HG02973 (cell line): Measurements from ENCODE around the gene ST7.

Experiments
- ATAC-seq: cut with Tn5 transposase; IDR thresholded peaks from one replicate; pipeline ENCODE4 v1.9.1; 2021; ENCODE audit warnings: moderate library complexity; ENCODE audit not compliant: unreplicated experiment

The ST7 gene

DNA sequence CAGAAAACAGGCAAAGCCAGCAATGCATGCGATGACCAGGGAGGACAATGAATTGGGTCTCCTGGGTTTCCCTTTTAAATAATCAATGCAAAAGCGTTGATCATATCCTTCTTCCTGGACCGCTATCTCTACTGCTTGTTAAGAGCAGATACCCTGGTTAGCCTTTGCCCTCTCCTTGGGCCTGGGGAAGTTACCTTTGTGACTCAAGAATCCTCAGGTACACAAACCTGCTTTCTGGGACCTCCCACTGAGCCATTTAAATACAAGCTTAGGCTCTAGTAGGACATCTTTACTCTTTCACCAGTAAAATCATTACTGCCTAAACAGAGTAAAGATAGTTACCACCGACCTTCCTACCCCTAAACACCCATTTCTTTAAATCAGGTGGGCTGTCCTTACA is 195.7 kb downstream of the ST7 start:
- no peak for ATAC-seq

DNA sequence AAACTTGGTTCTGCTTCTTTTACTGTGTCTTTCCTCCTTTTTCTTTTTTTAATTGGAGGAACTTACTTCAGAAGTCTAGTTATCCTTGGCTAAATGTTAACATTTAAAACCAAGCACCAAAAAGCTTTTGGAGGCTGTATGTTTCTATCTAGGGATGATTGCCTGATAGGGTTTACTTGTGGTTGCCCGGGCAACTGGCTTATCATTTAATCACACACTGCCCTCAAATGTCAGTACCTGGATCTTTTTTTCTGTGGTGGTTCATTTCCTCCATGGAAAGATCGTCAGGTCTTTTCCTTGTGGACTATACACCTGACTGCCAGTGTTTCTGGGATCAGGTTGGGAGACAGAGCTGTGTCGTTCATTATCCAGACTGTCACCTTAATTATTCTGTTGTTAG is 196.4 kb downstream of the ST7 start:
- ATAC-seq, result no peak

DNA sequence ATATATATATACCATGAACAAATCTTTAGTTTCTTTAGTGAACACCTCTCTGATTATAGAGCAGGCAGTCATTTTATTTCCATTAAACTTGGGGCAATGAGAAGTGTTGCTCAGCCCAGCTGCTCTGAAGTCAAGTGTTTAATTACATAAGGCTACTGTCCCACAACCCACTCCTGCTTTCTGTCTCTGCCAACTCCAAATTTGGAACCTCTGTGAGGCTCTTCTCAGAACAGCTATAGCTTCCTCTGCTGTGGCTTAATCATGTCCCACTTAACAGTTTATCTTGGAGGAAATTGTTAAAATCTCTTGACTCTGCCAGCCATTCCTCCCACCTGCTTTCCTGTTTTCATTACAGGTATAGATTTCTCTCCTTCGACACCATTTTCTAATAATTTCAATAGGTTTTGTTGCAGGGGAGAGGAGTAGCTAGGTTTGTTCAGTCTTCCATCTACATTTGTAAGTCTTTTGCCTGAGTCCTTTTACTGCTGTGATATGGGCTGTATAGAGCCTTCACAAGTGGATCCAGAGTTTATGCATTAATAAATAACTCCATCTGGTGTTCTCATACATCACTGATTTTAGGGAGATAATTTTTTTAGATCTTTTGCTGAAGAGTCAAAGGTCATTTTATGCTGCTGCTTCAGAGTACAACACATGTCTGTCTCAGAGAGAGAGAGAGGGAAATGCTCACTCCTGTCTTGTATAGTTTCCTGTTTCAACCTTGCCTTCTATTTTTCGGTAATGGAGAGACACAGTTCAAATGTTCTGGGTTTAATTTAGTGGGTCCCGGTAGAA is 199.1 kb downstream of the ST7 start:
- no peak for ATAC-seq

GRCh38 chr7:117153016-117153545 is 199.8 kb downstream of the ST7 start:
- no peak for ATAC-seq

DNA sequence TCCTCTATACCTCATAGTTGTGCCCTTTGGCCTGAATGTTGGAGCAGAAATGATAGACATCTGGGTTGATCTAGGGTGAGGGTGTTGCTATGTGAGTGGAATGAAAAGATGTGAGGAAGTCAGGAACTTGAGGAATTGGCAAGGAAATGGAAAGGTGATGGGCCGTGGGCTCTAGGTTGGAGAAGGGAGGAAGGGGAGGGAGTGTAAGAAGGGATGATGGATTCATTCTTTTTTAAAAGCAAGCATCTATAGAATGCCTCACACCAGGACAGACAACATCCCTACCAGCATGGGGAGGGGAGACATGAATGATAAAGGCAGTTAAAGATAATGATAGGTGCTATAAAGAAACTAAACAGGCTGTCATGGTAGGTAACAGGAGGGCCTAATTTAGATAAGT is 201.4 kb downstream of the ST7 start:
- ATAC-seq, result no peak

DNA sequence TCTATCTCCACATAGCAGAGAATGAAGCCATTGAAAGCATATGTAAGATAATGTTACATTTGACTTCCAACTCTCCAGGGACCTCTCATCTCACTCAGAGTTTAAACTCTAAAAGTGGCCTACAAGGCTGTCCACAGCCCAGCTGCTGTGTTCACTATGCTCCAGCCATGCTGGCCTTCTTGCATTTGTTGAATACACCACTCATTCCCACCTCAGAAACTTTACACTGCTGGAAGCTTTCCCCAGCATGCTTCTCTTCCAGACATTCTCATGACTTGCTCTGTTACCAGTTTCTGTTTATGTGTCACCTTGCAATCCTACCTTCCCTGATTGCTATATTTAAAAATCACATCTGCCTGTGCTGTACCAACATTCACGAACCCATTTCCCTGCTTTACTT is 202.4 kb downstream of the ST7 start:
- no peak for ATAC-seq

DNA sequence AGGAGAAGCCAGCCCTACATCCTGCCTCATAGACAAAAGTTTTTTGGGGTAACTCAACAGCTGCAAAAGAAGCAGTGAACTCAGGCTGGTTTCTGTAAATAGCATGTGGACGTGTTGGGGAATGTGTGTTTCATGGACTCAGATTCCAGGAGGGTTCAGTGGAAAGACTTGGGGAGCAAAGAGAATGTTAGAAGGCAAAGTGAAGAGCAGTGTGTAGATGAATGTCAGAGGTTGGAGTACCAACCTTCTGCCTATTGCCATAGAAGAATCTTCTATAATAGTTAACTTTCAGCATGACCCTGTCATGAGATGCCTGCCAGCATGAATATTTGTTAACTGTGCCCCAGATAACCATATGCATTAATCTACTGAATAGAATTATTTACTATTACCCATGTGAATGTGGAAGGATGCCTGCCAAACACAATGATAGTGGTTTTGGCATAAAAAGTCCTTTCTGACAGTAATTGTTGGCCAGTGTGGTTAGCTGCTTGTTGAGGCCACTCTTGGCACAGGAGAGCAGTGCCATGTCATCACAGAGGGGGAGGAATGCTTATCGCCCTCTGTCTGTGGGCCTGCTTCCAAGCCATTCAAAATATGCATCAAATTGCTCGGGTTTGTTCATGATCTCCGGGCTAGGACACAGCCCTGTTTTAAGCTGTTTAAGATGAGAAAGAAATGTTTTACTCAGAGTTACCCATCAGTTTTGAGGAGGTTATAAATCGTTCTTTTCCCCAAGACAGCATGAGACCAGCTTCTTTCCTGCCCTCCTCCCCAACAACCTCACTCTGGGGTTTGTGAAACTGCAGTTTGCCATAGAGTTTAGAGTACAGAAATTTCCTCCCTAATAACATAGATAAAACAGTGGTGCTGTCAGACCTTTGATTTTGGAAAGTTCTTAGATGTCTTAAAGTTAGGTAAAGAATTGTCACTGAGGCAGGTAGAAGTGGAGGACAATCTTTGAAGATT is 204.2 kb downstream of the ST7 start:
- no peak for ATAC-seq

DNA sequence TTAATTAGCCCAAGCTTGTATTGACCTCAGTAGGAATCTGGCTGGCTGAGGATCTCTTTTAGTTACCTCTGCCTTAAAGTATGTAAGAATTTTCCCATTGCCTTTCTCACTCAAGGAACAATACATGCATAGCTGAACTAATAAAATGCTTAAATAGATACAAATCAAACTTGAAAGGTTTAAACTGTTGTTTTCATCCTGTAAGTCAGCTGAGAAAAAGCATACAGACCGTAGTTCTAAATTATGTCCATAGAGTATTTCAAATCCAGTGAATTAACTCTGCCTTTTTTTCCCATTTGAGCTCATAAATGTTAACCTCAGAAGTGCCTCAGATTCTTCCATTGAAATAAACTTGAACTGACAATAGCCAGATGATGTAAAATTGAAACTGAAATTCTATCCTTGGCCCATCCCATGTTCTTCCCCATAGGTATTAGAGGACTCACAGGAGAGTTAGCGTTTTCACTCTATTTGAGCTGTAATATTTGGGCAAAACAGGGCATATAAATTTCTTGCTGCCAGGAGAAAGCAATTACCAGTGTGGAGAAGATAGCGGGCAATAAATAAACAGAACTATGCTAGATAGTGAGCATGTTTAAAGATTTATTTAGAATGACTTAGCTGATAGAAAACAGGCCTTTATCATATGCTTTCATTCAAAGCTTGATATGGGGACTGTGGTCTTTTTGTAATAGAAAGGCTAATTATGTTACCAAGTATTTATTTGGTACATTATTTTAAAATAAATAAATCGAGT is 205.8 kb downstream of the ST7 start:
- ATAC-seq, result no peak

DNA sequence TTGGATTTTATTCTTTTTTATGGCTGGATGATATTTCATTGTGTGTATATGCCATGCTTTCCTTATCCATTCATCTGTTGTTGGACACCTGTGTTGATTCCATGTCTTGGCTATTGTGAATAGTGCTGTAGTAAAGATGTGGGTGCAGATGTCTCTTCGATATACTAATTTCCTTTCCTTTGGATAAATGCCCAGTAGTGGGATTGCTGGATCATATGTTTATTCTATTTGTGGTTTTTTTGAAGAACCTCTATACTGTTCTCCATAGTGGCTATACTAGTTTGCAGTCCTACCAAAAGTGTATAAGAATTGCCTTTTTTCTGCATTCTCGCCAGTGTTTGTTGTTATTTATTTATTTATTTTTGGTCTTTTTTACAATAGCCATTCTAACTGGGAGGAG is 209.8 kb downstream of the ST7 start:
- no peak for ATAC-seq

DNA sequence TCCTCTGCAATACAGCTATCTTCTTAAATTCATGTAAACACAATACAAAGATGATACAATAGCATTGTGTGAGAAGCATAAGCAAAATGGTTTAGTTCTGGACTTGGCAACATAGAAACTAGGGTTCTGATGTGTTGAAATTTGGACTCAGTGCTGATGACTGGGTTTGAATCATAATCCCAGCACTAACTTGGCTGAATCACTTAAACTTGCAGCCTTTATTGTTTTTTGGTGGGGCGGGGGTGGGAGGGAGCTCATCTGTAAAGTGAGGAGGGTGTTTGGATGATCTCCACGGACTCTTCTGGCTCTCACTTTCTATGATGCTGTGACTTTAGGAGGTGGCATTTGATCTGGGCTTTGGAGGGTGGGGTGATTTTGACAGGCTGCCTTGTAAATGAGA is 211.3 kb downstream of the ST7 start:
- ATAC-seq, result no peak

DNA sequence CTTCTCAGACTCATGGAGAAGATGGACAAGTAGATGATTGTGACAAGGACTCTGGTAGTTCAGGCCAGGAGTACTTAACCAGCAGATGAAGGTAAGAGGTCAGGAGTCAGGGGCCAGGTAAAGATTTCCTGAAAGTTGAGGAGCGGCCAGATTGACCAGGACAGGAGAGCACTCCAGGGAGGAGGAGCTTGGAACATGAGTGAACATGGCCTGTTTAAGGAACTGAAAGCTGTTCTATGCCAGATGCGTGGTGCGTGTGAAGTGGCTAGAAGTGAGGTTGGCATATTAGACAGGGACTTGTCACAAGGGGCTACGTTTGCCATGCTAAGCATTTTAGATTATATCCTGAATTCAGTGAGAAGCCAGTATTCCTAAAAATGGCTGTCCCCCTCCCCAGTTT is 212.4 kb downstream of the ST7 start:
- no peak for ATAC-seq

DNA sequence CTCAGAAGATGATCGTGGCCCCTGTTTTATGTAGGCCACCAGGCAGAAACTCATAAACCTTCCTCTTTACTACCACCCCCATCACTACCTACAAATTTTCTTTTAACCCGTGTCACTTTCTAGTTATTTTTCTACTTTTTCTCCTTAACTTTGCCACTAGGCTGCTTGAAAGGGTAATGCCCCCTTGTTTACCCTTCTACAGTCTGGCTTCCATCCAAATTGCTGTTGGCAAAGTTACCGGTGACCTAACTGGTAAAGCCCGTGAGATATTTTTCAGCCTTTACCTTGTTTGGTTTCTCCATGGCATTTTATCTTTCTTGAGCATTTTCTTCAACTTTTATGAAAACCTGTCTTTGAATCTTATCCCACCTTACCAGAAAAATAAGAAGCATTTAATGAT is 216.6 kb downstream of the ST7 start:
- ATAC-seq, result no peak

DNA sequence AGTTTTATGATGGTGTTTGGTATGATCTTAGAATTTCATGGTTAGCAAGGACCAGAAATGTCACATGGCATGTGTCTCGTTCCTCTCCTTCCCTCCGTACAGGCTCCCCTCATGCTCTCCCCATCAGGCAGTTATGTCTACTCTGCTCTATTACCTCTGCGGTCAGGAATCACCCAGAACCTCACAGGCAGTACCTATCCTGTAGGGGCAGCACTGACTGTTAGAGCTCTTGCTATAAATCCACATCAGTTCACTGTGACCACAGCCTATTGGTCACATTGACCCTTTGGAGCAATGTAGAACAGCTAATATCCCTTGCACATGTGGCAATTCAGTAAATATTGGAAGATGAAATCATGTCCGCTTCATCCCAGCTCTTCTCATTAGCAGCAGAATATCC is 217.8 kb downstream of the ST7 start:
- ATAC-seq, result no peak

DNA sequence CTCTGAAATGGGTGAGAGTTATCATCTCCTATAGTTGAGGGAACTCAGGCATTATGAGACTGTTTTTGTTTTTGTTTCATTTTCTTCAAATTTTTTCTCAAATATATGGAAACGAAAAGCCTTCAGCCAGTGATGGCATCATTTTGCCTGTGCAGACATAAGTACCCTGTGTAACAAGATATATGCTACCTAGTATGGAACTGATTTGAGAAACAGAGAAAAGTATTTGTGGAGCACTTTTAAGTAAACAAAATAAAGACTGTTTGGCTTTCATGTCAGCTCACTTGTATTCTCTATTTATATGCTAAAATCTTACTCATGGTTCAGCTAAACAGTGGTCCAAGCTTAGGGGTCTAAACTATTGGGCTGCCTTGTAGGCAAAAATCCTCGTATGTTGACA is 219.0 kb downstream of the ST7 start:
- ATAC-seq, result no peak

DNA sequence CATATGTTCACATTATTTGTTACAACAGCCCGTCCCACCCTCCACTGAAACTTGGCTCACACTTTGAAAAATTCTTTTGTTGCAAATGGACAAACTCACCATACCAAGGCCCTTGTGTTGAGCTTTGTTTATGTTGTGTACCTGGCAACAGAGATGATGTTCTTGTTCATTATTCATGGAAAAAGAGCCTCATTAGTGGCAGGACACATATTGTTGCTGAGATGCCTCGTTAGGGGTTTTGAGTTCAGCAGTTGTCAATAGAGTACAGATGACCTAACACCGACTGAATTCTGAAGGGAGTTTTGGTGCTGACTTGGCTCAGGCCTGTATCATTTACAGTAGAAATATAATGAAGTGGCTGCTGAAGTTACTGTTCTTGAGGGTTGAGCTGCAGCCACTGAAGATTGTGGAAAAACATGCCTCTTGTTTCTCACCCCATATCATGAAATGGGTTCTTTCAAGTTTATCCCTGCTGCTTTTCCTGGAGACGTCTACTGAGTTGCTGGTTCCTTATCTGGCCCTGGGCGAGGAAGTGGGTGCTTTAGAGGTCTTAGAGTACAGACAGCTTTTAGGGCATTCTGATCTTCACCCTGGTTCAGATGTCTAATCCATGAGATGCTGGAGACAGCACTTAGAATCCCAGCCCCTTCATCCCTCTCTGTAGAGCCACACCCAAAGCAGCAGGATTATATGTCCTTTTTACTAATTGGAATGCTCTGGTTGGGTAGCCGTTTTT is 219.9 kb downstream of the ST7 start:
- ATAC-seq, result no peak

- no peak for ATAC-seq
Observed at GRCh38 chr7:117176206-117176605, 222.9 kb downstream of the ST7 start.

- ATAC-seq, result no peak
Observed at GRCh38 chr7:117178600-117178999, 225.3 kb downstream of the ST7 start.

DNA sequence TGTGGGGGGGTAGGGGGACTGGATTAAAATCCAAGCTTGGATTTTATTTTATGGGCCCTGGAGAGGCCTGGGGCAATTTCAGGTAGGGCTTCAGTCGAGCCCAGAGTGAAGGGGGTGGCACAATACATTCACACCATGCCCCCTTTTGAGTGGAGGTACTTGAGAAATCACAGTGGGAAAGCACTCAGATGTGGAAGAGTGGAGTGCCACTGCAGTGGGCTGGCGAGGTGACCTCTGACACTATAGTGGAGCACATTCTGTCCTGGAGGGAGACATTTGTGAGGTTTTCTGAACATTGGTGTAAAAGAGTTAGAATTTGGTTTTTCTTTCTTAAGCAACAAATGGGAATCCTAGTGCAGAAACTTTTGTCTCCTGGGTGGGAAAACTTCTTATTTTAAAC is 226.4 kb downstream of the ST7 start:
- ATAC-seq, result no peak

GRCh38 chr7:117183729-117184128 is 230.4 kb downstream of the ST7 start:
- no peak for ATAC-seq

GRCh38 chr7:117184367-117184766 is 231.1 kb downstream of the ST7 start:
- no peak for ATAC-seq
